Liver (tissue), 9 donors: ENCODE measurements around the gene PARK7. TPM values are rescaled to one million over a fixed set of nuclear protein-coding genes. Genes with fewer than 3 reads are reported as not detected.

Source experiments
- DNase-seq: peaks from one replicate; pipeline ENCODE4 v3.0.0-alpha.2; 2017; ENCODE audit warnings: low spot score
- H3K27ac ChIP-seq, 2 donors: one replicate each; pipeline ENCODE4 v1.7.0; 2013; ENCODE audit warnings: inconsistent platforms in 2 of 2, low read length in 2 of 2, control low read depth in 1 of 2, low read depth in 1 of 2, mild to moderate bottlenecking in 1 of 2
- H3K27me3 ChIP-seq, 4 donors: one replicate each; pipeline versions ENCODE4 v1.6.1 to v1.7.0; 2013; ENCODE audit warnings: low read length in 3 of 4, inconsistent platforms in 1 of 4, mild to moderate bottlenecking in 1 of 4, moderate library complexity in 1 of 4; ENCODE audit not compliant: control insufficient read depth in 4 of 4, insufficient read depth in 4 of 4
- H3K36me3 ChIP-seq, 4 donors: one replicate each; pipeline versions ENCODE4 v1.6.1 to v1.7.0; 2013; ENCODE audit warnings: low read length in 3 of 4, mild to moderate bottlenecking in 3 of 4, low read depth in 1 of 4, moderate library complexity in 1 of 4; ENCODE audit not compliant: control insufficient read depth in 4 of 4, insufficient read depth in 3 of 4
- H3K4me1 ChIP-seq, 4 donors: one replicate each; pipeline versions ENCODE4 v1.6.1 to v1.7.0; 2013; ENCODE audit warnings: low read length in 3 of 4, mild to moderate bottlenecking in 3 of 4, moderate library complexity in 1 of 4; ENCODE audit not compliant: control insufficient read depth in 4 of 4, insufficient read depth in 4 of 4
- H3K4me3 ChIP-seq, 3 donors: one replicate each; pipeline versions ENCODE4 v1.6.1 to v1.7.0; 2013; ENCODE audit warnings: low read length in 3 of 3, control low read depth in 1 of 3, low read depth in 1 of 3, mild to moderate bottlenecking in 1 of 3
- H3K9ac ChIP-seq, 2 donors: one replicate each; pipeline ENCODE4 v1.7.0; 2013; ENCODE audit warnings: low read length in 2 of 2, mild to moderate bottlenecking in 2 of 2, moderate library complexity in 2 of 2, control low read depth in 1 of 2, low read depth in 1 of 2
- H3K9me3 ChIP-seq, 4 donors: one replicate each; pipeline versions ENCODE4 v1.6.1 to v1.7.0; 2013; ENCODE audit warnings: low read length in 3 of 4; ENCODE audit not compliant: control insufficient read depth in 4 of 4
- ATF3 ChIP-seq: IDR thresholded peaks from 2 replicates; pipeline ENCODE4 v1.6.1; 2016; ENCODE audit warnings: antibody characterized with exemption
- EGR1 ChIP-seq, 2 donors: IDR thresholded peaks; 2 replicates each; pipeline ENCODE4 v1.6.1; 2016 to 2018; ENCODE audit warnings: antibody characterized with exemption in 2 of 2, low read depth in 2 of 2
- FOXA1 ChIP-seq: IDR thresholded peaks from 2 replicates; pipeline ENCODE4 v1.6.1; 2016; ENCODE audit warnings: antibody characterized with exemption
- FOXA2 ChIP-seq: IDR thresholded peaks from 2 replicates; pipeline ENCODE4 v1.6.1; 2016; ENCODE audit warnings: antibody characterized with exemption
- GABPA ChIP-seq, 2 donors: IDR thresholded peaks in 1 of 2; conservative IDR thresholded peaks in 1 of 2; 2 replicates each; pipeline ENCODE4 v1.6.1; 2016; ENCODE audit warnings: antibody characterized with exemption in 2 of 2, mild to moderate bottlenecking in 1 of 2, moderate library complexity in 1 of 2
- HNF4A ChIP-seq, 2 donors: conservative IDR thresholded peaks; 2 replicates each; pipeline ENCODE4 v1.6.1; 2016; ENCODE audit warnings: antibody characterized with exemption in 2 of 2, mild to moderate bottlenecking in 2 of 2
- HNF4G ChIP-seq: IDR thresholded peaks from 2 replicates; pipeline ENCODE4 v1.6.1; 2016; ENCODE audit warnings: antibody characterized with exemption
- JUND ChIP-seq, 2 donors: IDR thresholded peaks; 2 replicates each; pipeline ENCODE4 v1.6.1; 2016; ENCODE audit warnings: antibody characterized with exemption in 2 of 2
- MAX ChIP-seq: IDR thresholded peaks from 2 replicates; pipeline ENCODE4 v1.6.1; 2016; ENCODE audit warnings: antibody characterized with exemption
- NR2F2 ChIP-seq: IDR thresholded peaks from 2 replicates; pipeline ENCODE4 v1.6.1; 2016; ENCODE audit warnings: antibody characterized with exemption
- RAD21 ChIP-seq, 2 donors: IDR thresholded peaks; 2 replicates each; pipeline ENCODE4 v1.6.1; 2016; ENCODE audit warnings: antibody characterized with exemption in 2 of 2, mild to moderate bottlenecking in 2 of 2
- REST ChIP-seq: IDR thresholded peaks from 2 replicates; pipeline ENCODE4 v1.6.1; 2016; ENCODE audit warnings: antibody characterized with exemption, mild to moderate bottlenecking
- RXRA ChIP-seq, 2 donors: IDR thresholded peaks; 2 replicates each; pipeline ENCODE4 v1.6.1; 2017 to 2018; ENCODE audit warnings: antibody characterized with exemption in 2 of 2, mild to moderate bottlenecking in 1 of 2
- SP1 ChIP-seq: IDR thresholded peaks from 2 replicates; pipeline ENCODE4 v1.6.1; 2018; ENCODE audit warnings: antibody characterized with exemption, mild to moderate bottlenecking
- TAF1 ChIP-seq: conservative IDR thresholded peaks from 2 replicates; pipeline ENCODE4 v1.6.1; 2016; ENCODE audit warnings: antibody characterized with exemption, mild to moderate bottlenecking
- YY1 ChIP-seq: IDR thresholded peaks from 2 replicates; pipeline ENCODE4 v1.6.1; 2016; ENCODE audit warnings: antibody characterized with exemption, mild to moderate bottlenecking
- ZBTB33 ChIP-seq: IDR thresholded peaks from 2 replicates; pipeline ENCODE4 v1.6.1; 2016; ENCODE audit warnings: antibody characterized with exemption
- WGBS: extraction: QIAGEN DNeasy Blood & Tissue Kit; methylation state at CpG from one replicate; pipeline ENCODE4 v1.1.7; 2013; 5-methylcytosine and 5-hydroxymethylcytosine counted together
- polyA plus RNA-seq, 2 donors: library from polyadenylated mRNA; stranded (reverse) in 1 of 2; unstranded in 1 of 2; fragments of 200-250 nt in 1 of 2; fragments of >200 nt in 1 of 2; fragmentation: Nextera tagmentation in 1 of 2; extraction: Ambion mirVana in 1 of 2; gene quantifications; one replicate each; pipeline versions ENCODE4 v1.2.1 to v1.2.3, GENCODE V29; 2013 to 2015
- total RNA-seq, 2 donors: library from RNA; depleted of rRNA; stranded (reverse); fragments of >200 nt; gene quantifications; one replicate each; pipeline ENCODE4 v1.2.3, GENCODE V29; 2014
- donor health status: healthy.
- donor health status: healthy.
- donor health status: healthy.
- donor health status: healthy.
- donor health status: healthy.

Gene PARK7
- total and polyA plus RNA-seq, 4 donors, result 107 to 297 (median 181) TPM

GRCh38 chr1:7985851-7986612 is 24.5 kb downstream of the PARK7 start:
- 87% methylated on average over 15 of the region's 15 CpGs for WGBS
- Histone ChIP-seq H3K4me1 (peaks cover 3 to 22% (median 17%) of the 10 kb centered on the region in 4 donors), H3K9ac (no peak overlapping the region), H3K27ac (no peak overlapping the region), H3K4me3 (no peak overlapping the region), H3K27me3 (no peaks in the 10 kb centered on the region), H3K9me3 (no peaks in the 10 kb centered on the region), H3K36me3 (peaks cover 6 to 32% (median 19%) of the 10 kb centered on the region in 4 donors)
- no peak for TF ChIP-seq EGR1 (IDR thresholded peaks at IDR 0.05; ENCODE audit: low read depth in 2 of 2)
- no peak for TF ChIP-seq ZBTB33
- no peak for TF ChIP-seq YY1
- TF ChIP-seq FOXA2, result no peak
- TF ChIP-seq NR2F2, result no peak
- no peak for TF ChIP-seq REST
- no peak for TF ChIP-seq FOXA1
- TF ChIP-seq HNF4G, result no peak
- no peak for TF ChIP-seq TAF1
- TF ChIP-seq MAX, result no peak
- no peak for TF ChIP-seq HNF4A (conservative IDR thresholded peaks at IDR 0.05)
- TF ChIP-seq RAD21 (IDR thresholded peaks at IDR 0.05), result no peak
- DNase-seq, result no peak

- peaks cover 5 to 29% (median 15%) of the 10 kb centered on the region in 4 donors for H3K36me3 ChIP-seq
- whole genome bisulfite sequencing, result 98% methylated on average over 7 of the region's 7 CpGs
- H3K27ac ChIP-seq, result no peak overlapping the region
- no peak overlapping the region for H3K9ac ChIP-seq
- no peaks in the 10 kb centered on the region for H3K9me3 ChIP-seq
- H3K27me3 ChIP-seq, result no peaks in the 10 kb centered on the region
- no peak for DNase-seq
- peaks cover 3 to 15% (median 13%) of the 10 kb centered on the region in 4 donors for H3K4me1 ChIP-seq
- H3K4me3 ChIP-seq, result no peak overlapping the region
- TF ChIP-seq GABPA (IDR thresholded peaks at IDR 0.05 in 1 of 2, conservative IDR thresholded peaks at IDR 0.05 in 1 of 2), result no peak
- TF ChIP-seq YY1, result no peak
- no peak for TF ChIP-seq JUND (IDR thresholded peaks at IDR 0.05)
- TF ChIP-seq ZBTB33, result no peak
- no peak for TF ChIP-seq EGR1 (IDR thresholded peaks at IDR 0.05; ENCODE audit: low read depth in 2 of 2)
- TF ChIP-seq SP1, result no peak
- TF ChIP-seq ATF3, result no peak
- TF ChIP-seq RAD21 (IDR thresholded peaks at IDR 0.05), result no peak
- TF ChIP-seq MAX, result no peak
- TF ChIP-seq RXRA (IDR thresholded peaks at IDR 0.05), result no peak
- TF ChIP-seq REST, result no peak
Observed at GRCh38 chr1:7987528-7987927, 26.0 kb downstream of the PARK7 start.
